ENCODE results near the gene LRRC55.

The LRRC55 gene

DNA sequence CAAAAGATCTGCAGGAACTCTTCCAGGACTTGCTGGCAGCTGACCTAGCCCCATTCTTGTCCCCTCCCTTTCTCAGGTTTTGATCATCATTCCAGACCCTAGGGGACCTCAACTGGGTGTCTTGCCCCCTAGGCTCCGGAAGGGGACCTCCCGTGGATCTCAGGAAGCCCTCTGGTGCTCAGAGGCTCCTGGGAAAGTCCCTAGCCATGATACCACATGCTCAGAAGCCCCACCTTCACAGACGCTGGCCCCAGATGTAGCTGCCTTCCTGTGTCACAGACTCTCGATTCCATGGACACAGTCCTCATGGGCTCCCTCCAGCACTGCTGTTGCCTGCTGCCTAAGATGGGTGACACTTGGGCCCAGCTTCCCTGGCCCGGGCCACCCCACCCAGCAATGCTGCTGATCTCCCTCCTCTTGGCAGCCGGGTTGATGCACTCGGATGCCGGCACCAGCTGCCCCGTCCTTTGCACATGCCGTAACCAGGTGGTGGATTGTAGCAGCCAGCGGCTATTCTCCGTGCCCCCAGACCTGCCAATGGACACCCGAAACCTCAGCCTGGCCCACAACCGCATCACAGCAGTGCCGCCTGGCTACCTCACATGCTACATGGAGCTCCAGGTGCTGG, at the start of gene LRRC55:
LRRC55 (plus strand) TSS at position 276 of the 628 bp plus-strand sequence; CDS start at position 346, 70 bp downstream.
- DNase-seq, result no peak

DNA sequence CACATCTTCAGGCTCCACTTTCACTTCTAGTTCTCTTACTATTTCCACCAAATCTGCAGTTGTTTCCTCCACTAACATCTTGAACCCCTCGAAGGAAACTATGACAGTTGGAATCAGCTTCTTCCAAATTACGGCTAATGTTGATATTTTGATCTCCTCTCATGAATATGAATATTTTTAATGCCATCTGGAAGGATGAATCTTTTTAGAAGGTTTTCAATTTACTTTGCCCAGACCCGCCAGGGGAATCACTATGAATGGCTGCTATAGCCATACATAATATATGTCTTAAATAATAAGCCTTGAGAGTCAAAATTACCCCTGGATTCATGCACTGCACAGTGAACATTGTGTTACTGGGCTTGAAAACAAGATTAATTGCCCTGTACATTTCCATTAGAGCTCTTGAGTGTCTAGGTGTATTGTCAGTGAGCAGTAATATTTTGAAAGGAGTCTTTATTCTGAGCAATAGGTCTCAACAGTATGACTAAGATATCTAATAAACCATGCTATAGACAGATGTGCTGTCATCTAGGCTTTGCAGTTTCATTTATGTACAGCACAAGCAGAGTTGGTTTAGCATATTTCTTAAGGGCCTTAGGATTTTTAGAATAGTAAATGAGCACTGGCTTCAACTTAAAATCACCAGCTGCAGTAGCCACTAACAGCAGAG, 48.3 kb upstream of the LRRC55 start:
- no peak for DNase-seq

DNA sequence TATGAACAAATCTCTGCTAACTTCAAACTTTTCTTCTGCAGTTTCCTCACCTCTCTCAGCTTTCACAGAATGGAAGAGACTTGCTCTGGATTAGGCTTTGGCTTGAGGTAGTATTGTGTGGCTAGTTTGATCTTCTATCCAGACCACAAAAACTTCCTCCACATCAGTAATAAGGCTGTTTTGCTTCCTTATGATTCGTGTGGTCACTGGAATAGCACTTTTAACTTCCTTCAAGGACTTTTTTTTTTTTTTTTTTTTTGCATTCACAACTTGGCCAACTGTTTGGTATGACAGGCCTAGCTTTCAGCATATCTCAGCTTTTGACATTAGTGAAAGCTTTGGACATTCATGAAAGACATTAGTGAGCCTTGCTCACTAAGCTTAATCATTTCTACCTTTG, 47.5 kb upstream of the LRRC55 start:
- DNase-seq, result no peak

GRCh38 chr11:57135020-57135751, 46.6 kb upstream of the LRRC55 start:
- no peak for DNase-seq

DNA sequence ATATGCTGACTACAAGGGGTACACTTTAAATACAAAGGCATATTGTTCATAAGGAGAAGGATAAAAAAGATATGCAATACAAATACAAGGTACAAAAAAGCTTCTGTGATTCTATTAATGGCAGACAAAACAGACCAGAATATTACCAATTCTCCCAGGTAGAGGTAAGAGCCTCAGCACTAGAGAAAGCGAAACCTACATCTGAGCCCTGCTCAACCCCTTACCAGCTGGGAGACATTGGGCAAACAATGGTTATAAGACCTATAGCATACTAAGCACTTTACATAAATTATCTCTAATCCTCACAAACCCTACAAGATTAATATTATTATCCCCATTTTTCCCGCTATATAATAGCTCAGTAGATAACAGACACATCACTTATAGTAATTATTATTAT, 41.2 kb upstream of the LRRC55 start:
- no peak for DNase-seq

DNA sequence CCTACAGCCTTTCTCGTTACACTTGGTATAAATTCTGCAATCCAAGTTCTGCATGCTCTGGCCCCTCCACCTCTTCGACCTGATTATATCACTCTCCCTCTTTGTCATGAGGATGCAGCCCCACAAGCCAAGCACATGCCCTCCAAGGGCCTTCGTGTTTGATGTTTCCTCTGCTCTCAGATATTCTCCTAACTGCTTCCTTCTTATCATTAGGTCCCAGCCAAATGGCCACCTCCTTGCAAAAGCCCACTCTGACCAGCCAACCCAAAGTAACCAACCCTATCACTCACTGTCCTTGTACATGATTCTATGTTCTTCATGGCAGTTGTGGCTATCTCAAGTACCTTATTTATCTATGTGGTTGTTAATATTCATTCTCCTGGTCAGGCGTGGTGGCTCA, 38.3 kb upstream of the LRRC55 start:
- no peak for DNase-seq

GRCh38 chr11:57144075-57144474, 37.7 kb upstream of the LRRC55 start:
- DNase-seq, result no peak

DNA sequence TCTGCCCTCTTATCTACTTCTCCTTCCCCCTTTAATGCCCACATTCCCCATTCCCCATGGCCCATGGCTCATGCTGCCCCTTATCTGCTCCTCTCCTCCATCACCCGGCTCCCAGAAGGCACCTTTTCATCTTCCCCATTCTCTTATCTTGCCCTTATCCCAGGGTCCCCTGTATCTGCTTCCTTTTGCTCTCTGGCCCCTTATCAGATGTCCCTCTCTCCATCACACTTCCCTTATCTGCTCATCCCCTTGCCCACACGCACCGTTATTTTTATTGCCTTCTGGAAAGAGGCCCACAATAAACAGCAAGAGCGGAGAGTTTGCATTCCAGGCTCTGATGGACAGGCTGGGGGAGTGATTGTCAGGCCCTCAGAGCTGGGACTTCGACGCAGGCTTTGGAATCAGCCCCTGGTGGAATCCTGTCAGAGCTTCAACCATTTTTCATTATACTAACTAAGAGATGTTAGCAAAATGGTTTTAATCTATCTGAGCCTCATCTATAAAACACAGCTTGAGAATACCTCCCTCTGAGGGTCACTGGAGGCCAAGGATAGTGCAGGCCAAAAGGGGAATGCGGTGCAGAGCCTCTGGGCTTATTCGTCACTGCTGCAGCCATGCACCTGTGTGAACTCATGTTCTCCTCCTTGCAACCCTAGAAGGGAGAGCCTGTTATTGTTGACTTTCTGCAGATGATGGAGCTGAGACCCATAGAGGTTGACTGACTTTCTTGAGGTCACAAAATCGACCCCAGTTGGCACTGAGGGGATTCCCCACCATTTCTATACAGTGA, 37.0 kb upstream of the LRRC55 start:
- no peak for DNase-seq

DNA sequence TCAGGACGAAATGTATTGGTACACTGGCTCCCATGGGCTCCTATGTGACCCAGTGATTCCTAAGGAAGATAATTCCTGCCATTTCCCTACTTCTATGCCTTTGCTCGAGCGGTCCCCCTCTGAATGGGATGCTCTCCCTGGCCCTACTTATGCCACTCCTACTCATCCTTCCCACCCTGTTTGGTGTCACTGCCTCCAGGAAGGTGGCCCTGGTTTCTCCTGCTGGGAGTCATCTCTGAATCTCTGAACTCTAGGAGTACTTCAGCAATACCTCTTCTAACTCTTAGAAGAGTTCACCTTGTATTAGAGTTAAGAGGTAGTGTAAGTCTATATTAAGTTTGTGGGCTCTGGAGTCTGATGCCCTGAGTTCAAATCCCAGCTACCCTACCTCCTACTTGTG, 35.5 kb upstream of the LRRC55 start:
- DNase-seq, result no peak

- DNase-seq, result no peak
These were observed 33.1 kb upstream of the LRRC55 start for GRCh38 chr11:57148621-57149020.

- DNase-seq, result no peak
These were observed 31.3 kb upstream of the LRRC55 start for GRCh38 chr11:57150454-57150917.

DNA sequence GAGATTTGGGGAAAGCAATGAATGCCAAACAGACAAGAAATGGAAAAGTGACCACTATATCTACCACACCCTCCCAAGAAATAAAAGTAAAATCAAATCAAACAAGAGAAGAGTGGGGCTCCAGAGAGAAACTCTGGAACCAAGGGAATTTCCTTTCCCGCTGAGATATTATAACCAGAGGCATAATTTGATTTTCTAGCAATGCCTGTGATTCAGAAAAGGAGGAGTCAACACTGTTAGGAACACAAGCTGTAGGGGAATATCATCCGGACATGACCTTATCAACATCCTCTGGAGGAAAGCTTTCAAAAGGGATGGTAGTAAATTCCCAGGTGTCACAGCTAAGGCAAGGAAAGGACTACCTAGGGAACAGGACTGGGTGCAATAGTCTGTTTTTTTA, 29.6 kb upstream of the LRRC55 start:
- DNase-seq, result no peak

GRCh38 chr11:57153448-57153847, 28.3 kb upstream of the LRRC55 start:
- DNase-seq, result no peak

DNA sequence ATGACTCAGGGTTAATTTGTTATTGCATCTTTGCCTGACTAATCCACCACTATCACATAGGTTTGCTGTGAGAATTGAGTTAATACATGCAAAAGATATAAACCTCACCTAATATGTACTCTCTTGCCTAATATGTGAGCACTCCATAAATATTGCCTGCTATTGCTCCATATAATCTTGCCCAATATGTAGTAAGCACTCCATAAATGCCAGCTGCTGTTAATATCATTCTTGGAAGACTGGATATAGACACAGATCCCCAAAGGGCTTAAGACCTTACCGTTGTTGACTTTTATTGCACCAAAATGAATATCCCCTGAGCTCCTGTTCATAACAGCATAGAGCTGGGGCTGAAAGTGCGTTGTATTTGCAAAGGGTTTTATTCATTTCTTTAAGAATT, 27.0 kb upstream of the LRRC55 start:
- DNase-seq, result no peak

- DNase-seq, result no peak
These were observed 26.4 kb upstream of the LRRC55 start for GRCh38 chr11:57155400-57155799.

DNA sequence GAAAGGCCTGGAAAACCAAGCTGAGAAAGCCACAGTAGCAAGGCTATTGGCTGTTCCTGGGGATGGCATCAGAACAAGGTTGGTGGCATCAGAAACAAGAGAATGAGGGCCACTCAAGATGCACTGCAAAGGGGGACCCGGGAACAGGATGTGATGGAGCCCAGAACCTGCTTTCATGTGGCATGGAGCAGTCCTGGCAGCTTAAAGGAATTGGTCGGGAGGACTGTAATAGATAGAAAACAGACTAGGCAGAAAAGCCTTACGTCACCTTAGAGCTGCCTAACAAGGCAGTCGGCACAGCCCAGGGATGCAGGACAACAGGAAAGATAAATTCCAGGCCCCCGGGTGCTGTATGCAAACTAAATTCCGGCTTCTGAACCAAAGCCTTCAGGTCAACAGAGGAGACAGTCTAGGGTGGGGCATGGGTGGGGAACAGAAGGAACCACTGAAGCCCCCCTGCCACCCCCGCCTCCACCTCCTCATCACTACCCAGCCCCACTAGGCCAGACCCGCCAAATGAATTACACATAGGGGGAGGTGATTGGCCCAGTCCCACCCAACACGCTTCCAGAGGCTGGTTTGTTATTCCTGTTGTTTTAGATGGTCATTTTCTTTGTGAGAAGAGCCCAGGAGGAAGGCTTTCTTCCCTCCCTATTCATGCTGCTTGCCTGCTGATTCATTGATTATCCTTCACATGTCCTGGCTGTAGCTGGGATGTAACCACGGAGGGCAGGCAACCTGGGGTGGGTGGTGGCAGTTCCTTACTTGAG, 25.7 kb upstream of the LRRC55 start:
- no peak for DNase-seq

GRCh38 chr11:57156928-57157327, 24.8 kb upstream of the LRRC55 start:
- no peak for DNase-seq

- DNase-seq, result no peak
These were observed 24.1 kb upstream of the LRRC55 start for GRCh38 chr11:57157624-57158023.

GRCh38 chr11:57158180-57158579, 23.6 kb upstream of the LRRC55 start:
- DNase-seq, result no peak

- DNase-seq, result no peak
These were observed 23.2 kb upstream of the LRRC55 start for GRCh38 chr11:57158599-57158998.

DNA sequence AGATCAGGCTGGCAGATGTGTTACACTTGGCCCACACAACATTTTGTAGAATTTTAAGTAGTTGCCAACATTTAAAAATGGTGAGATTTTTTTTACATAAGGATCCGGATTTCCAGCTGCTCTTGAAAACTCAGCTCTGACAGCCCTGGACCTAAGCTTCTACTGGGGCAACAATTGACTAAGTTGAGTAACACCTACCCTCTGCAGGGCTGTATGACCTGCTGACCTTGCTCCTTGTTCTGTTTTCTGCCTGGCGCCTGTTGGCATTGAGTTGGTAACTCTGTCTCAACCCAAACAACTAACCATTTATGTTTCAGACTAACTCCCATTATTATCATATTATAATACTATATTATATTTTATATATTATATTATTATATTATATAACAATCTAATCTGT, 21.1 kb upstream of the LRRC55 start:
- no peak for DNase-seq

DNA sequence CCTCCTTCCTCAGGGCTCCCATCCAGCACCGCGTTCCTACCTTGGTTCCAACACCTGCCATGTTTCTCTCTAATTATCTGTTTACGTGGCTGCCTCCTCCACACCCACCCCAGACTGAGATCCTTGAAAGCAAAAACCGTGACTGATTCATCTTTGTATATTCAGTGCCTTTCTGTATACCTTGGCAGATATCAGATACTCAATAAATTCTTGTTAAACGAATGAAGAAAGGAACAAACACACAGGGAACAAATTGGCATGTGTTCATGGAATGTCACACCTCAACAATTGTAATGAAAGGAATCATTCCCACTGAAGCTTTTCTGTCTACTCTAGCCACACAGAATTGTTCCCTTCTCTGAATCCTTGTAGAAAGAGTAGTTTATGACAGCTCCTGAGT, 20.4 kb upstream of the LRRC55 start:
- DNase-seq, result no peak

Data from stimulated activated CD4-positive, alpha-beta T cell treated with anti-CD3 and anti-CD28 coated beads, Interleukin-2, amount 100 ng/mL, for 24 hours (primary cell).